Measurements from ENCODE around the gene SUPT3H. TPM values are rescaled to one million over a fixed set of nuclear protein-coding genes. Genes with fewer than 3 reads are reported as not detected.
A peak's percentile ranks its signal among the peaks of the same experiment; 100 is the strongest.
"Not testable (repeated sequence)": the region's sequence is repeated elsewhere in the genome, so short reads cannot be mapped to it uniquely, and the experiment has no call there.

The SUPT3H gene
- total and polyA plus RNA-seq, 5 donors from 2014 or later = 4.8 to 7.8 (median 5.7) TPM

DNA sequence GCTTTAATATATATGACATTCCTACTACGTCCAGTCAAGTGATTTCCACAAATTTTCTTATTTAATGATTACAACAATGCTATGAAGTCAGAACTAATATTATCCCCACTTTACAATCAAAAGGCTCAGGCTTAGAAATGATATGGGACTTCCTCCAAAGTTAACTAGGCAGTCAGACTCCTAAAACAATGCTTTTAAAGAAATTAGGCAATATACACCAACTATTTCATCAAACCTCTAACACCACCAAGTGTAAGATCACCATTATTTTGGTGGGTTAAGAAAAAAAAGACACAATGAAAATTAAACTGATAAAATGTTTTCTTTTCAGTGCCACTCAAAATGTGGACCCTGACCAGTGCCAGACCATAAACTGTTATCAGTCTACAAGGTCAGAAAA lies 305.7 kb downstream of the SUPT3H start:
- ATAC-seq (ENCODE audit: low read depth in 2 of 2) (no peak), DNase-seq (no peak)
- peaks cover 0 to 7% (median 3%) of the 10 kb centered on the region in 4 donors for H3K4me1 Mint-ChIP-seq
- Histone ChIP-seq H3K9me3 (ENCODE audit: control insufficient read depth in 2 of 2, low read length in 2 of 2) (no peaks in the 10 kb centered on the region), H3K27ac (ENCODE audit: insufficient read depth, low read length, poor library complexity, severe bottlenecking) (no peak overlapping the region), H3K36me3 (ENCODE audit: control insufficient read depth, insufficient read depth, low read length) (no peaks in the 10 kb centered on the region), H3K27me3 (ENCODE audit: control insufficient read depth, insufficient read depth, low read length) (no peaks in the 10 kb centered on the region), H3K4me1 (ENCODE audit: control insufficient read depth, insufficient read depth, low read length, poor library complexity, severe bottlenecking) (no peaks in the 10 kb centered on the region), H3K4me3 (ENCODE audit: low read depth, low read length) (no peak overlapping the region)
- no peaks in the 10 kb centered on the region for H3K27me3 Mint-ChIP-seq
- no peak overlapping the region for H3K4me3 Mint-ChIP-seq
- no peaks in the 10 kb centered on the region for H3K36me3 Mint-ChIP-seq
- H3K9me3 Mint-ChIP-seq = peaks cover 0 to 2% (median 0%) of the 10 kb centered on the region in 7 donors
- no peak overlapping the region for H3K27ac Mint-ChIP-seq

GRCh38 chr6:45069091-45069490 lies 308.6 kb downstream of the SUPT3H start:
- no peaks in the 10 kb centered on the region for H3K9me3 ChIP-seq (ENCODE audit: control insufficient read depth in 2 of 2, low read length in 2 of 2)
- ATAC-seq (ENCODE audit: low read depth in 2 of 2) = no peak
- Mint-ChIP-seq H3K36me3 (no peaks in the 10 kb centered on the region), H3K4me3 (no peak overlapping the region), H3K27ac (no peak overlapping the region), H3K9me3 (no peaks in the 10 kb centered on the region), H3K27me3 (no peaks in the 10 kb centered on the region), H3K4me1 (peaks cover 0 to 7% (median under 1%) of the 10 kb centered on the region in 4 donors)
- H3K27me3 ChIP-seq (ENCODE audit: control insufficient read depth, insufficient read depth, low read length) = no peaks in the 10 kb centered on the region
- H3K4me3 ChIP-seq (ENCODE audit: low read depth, low read length) = no peak overlapping the region
- no peak overlapping the region for H3K27ac ChIP-seq (ENCODE audit: insufficient read depth, low read length, poor library complexity, severe bottlenecking)
- no peaks in the 10 kb centered on the region for H3K4me1 ChIP-seq (ENCODE audit: control insufficient read depth, insufficient read depth, low read length, poor library complexity, severe bottlenecking)
- no peak for DNase-seq
- H3K36me3 ChIP-seq (ENCODE audit: control insufficient read depth, insufficient read depth, low read length) = no peaks in the 10 kb centered on the region

DNA sequence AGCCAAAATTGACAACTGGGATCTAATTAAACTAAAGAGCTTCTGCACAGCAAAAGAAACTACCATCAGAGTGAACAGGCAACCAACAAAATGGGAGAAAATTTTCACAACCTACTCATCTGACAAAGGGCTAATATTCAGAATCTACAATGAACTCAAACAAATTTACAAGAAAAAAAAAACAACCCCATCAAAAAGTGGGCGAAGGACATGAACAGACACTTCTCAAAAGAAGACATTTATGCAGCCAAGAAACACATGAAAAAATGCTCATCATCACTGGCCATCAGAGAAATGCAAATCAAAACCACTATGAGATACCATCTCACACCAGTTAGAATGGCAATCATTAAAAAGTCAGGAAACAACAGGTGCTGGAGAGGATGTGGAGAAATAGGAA lies 310.3 kb downstream of the SUPT3H start:
- not testable (repeated sequence) for H3K27ac Mint-ChIP-seq; H3K27me3 Mint-ChIP-seq; ATAC-seq (ENCODE audit: low read depth in 2 of 2); H3K9me3 Mint-ChIP-seq; H3K27me3 ChIP-seq (ENCODE audit: control insufficient read depth, insufficient read depth, low read length); H3K4me1 ChIP-seq (ENCODE audit: control insufficient read depth, insufficient read depth, low read length, poor library complexity, severe bottlenecking); H3K4me3 ChIP-seq (ENCODE audit: low read depth, low read length); H3K27ac ChIP-seq (ENCODE audit: insufficient read depth, low read length, poor library complexity, severe bottlenecking); H3K36me3 ChIP-seq (ENCODE audit: control insufficient read depth, insufficient read depth, low read length); DNase-seq; H3K36me3 Mint-ChIP-seq; H3K9me3 ChIP-seq (ENCODE audit: control insufficient read depth in 2 of 2, low read length in 2 of 2); H3K4me1 Mint-ChIP-seq; H3K4me3 Mint-ChIP-seq

DNA sequence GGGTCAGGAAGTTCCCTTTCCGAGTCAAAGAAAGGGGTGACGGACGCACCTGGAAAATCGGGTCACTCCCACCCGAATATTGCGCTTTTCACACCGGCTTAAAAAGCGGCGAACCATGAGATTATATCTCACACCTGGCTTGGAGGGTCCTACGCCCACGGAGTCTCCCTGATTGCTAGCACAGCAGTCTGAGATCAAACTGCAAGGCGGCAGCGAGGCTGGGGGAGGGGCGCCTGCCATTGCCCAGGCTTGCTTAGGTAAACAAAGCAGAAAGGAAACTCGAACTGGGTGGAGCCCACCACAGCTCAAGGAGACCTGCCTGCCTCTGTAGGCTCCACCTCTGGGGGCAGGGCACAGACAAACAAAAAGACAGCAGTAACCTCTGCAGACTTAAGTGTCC lies 315.1 kb downstream of the SUPT3H start:
- not testable (repeated sequence) for H3K4me3 ChIP-seq (ENCODE audit: low read depth, low read length); H3K9me3 ChIP-seq (ENCODE audit: control insufficient read depth in 2 of 2, low read length in 2 of 2); H3K4me1 ChIP-seq (ENCODE audit: control insufficient read depth, insufficient read depth, low read length, poor library complexity, severe bottlenecking); H3K27ac Mint-ChIP-seq; ATAC-seq (ENCODE audit: low read depth in 2 of 2); H3K36me3 Mint-ChIP-seq; H3K4me1 Mint-ChIP-seq; H3K27me3 ChIP-seq (ENCODE audit: control insufficient read depth, insufficient read depth, low read length); H3K36me3 ChIP-seq (ENCODE audit: control insufficient read depth, insufficient read depth, low read length); H3K27ac ChIP-seq (ENCODE audit: insufficient read depth, low read length, poor library complexity, severe bottlenecking); H3K9me3 Mint-ChIP-seq; H3K27me3 Mint-ChIP-seq
- peak in 2 of 3 donors; percentile 8 to 40 for DNase-seq
- H3K4me3 Mint-ChIP-seq = peak overlapping the region in 1 of 4 donors; percentile 21

DNA sequence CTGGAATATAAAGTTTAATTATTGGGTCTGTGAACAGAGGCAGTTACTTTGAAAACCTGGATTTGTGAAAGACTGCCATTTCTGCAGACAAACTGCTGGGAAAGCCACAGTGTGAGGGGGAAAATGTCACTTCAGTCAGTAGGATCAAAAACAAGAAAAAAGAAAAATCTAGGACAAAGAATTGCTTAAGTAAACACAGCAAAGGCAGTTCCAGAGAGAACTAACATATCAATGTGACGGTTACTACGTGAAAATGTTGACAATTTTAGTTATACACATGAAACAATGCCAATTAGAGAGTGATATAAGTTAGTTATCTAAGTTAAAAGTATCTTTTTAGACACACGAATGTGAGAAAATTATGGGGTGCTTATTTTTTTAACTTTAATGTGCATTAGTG lies 320.0 kb downstream of the SUPT3H start:
- no peak overlapping the region for H3K27ac Mint-ChIP-seq
- Histone ChIP-seq H3K4me1 (ENCODE audit: control insufficient read depth, insufficient read depth, low read length, poor library complexity, severe bottlenecking) (no peaks in the 10 kb centered on the region), H3K27ac (ENCODE audit: insufficient read depth, low read length, poor library complexity, severe bottlenecking) (no peak overlapping the region), H3K36me3 (ENCODE audit: control insufficient read depth, insufficient read depth, low read length) (no peaks in the 10 kb centered on the region), H3K27me3 (ENCODE audit: control insufficient read depth, insufficient read depth, low read length) (no peaks in the 10 kb centered on the region), H3K4me3 (ENCODE audit: low read depth, low read length) (no peak overlapping the region), H3K9me3 (ENCODE audit: control insufficient read depth in 2 of 2, low read length in 2 of 2) (no peaks in the 10 kb centered on the region)
- H3K4me3 Mint-ChIP-seq = no peak overlapping the region
- peaks cover 13% of the 10 kb centered on the region for H3K36me3 Mint-ChIP-seq
- peaks cover 0 to 13% (median 5%) of the 10 kb centered on the region in 7 donors for H3K9me3 Mint-ChIP-seq
- no peak for ATAC-seq (ENCODE audit: low read depth in 2 of 2)
- DNase-seq = no peak
- H3K27me3 Mint-ChIP-seq = no peaks in the 10 kb centered on the region
- peaks cover 0 to 6% (median 0%) of the 10 kb centered on the region in 4 donors for H3K4me1 Mint-ChIP-seq

DNA sequence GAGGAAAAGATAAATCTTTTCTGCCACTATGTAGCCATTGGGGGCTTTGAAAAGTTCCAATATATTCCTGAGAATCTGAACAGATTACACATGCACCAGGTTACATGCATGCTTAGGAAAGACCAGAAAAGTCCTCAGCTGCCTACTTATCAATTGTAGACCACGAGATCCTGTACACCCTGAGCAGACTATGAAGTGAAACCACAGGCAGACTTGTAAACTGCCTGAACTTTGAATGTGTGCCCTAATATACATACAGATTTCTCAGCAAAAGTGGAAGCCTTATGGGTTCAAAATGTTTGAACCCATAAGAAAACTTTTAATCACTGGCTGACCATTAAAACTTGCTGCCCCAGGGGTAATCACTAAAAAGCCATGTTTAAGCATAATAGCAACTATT lies 323.1 kb downstream of the SUPT3H start:
- Histone ChIP-seq H3K9me3 (ENCODE audit: control insufficient read depth in 2 of 2, low read length in 2 of 2) (no peaks in the 10 kb centered on the region), H3K36me3 (ENCODE audit: control insufficient read depth, insufficient read depth, low read length) (no peaks in the 10 kb centered on the region), H3K4me3 (ENCODE audit: low read depth, low read length) (no peak overlapping the region), H3K4me1 (ENCODE audit: control insufficient read depth, insufficient read depth, low read length, poor library complexity, severe bottlenecking) (no peaks in the 10 kb centered on the region), H3K27me3 (ENCODE audit: control insufficient read depth, insufficient read depth, low read length) (no peaks in the 10 kb centered on the region), H3K27ac (ENCODE audit: insufficient read depth, low read length, poor library complexity, severe bottlenecking) (no peak overlapping the region)
- Mint-ChIP-seq H3K27me3 (no peaks in the 10 kb centered on the region), H3K4me1 (peaks cover 2 to 12% (median 4%) of the 10 kb centered on the region in 4 donors), H3K27ac (no peak overlapping the region), H3K9me3 (peaks cover 0 to 7% (median 0%) of the 10 kb centered on the region in 7 donors), H3K4me3 (no peak overlapping the region), H3K36me3 (peaks cover 7% of the 10 kb centered on the region)
- ATAC-seq (ENCODE audit: low read depth in 2 of 2) (no peak), DNase-seq (peak in 1 of 3 donors; percentile 44)

DNA sequence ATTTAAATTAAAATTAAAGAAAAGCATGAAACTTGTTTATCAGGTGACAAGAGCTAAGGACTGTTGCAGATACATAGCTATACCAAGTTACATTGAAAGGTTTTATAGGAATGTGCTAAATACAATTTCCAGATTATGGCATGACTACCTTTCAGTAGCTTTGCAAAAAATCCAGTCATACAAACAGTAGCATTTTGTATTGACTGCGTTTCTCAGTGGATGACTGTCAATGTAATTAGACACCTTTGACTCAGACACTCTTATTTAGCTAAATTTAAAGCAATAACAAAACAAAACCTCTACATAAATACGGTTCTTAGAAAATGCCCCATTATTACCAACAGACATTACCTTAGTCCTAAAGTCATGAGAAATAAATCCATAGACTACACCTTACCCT lies 325.4 kb downstream of the SUPT3H start:
- no peaks in the 10 kb centered on the region for H3K27me3 ChIP-seq (ENCODE audit: control insufficient read depth, insufficient read depth, low read length)
- no peaks in the 10 kb centered on the region for H3K4me1 ChIP-seq (ENCODE audit: control insufficient read depth, insufficient read depth, low read length, poor library complexity, severe bottlenecking)
- H3K27ac ChIP-seq (ENCODE audit: insufficient read depth, low read length, poor library complexity, severe bottlenecking) = no peak overlapping the region
- Mint-ChIP-seq H3K4me1 (peaks cover 10 to 18% (median 12%) of the 10 kb centered on the region in 4 donors), H3K36me3 (peaks cover 7% of the 10 kb centered on the region), H3K4me3 (no peak overlapping the region), H3K27ac (no peak overlapping the region), H3K9me3 (peaks cover 0 to 3% (median 0%) of the 10 kb centered on the region in 7 donors), H3K27me3 (no peaks in the 10 kb centered on the region)
- ATAC-seq (ENCODE audit: low read depth in 2 of 2) (no peak), DNase-seq (no peak)
- H3K4me3 ChIP-seq (ENCODE audit: low read depth, low read length) = no peak overlapping the region
- H3K9me3 ChIP-seq (ENCODE audit: control insufficient read depth in 2 of 2, low read length in 2 of 2) = no peaks in the 10 kb centered on the region
- no peaks in the 10 kb centered on the region for H3K36me3 ChIP-seq (ENCODE audit: control insufficient read depth, insufficient read depth, low read length)

- Mint-ChIP-seq H3K27me3 (no peaks in the 10 kb centered on the region), H3K27ac (peak overlapping the region in 1 of 3 donors; percentile 44), H3K36me3 (no peaks in the 10 kb centered on the region), H3K4me1 (peaks cover 10 to 31% (median 11%) of the 10 kb centered on the region in 4 donors), H3K4me3 (no peak overlapping the region), H3K9me3 (no peaks in the 10 kb centered on the region)
- Histone ChIP-seq H3K27ac (ENCODE audit: insufficient read depth, low read length, poor library complexity, severe bottlenecking) (no peak overlapping the region), H3K27me3 (ENCODE audit: control insufficient read depth, insufficient read depth, low read length) (no peaks in the 10 kb centered on the region), H3K36me3 (ENCODE audit: control insufficient read depth, insufficient read depth, low read length) (no peaks in the 10 kb centered on the region), H3K4me3 (ENCODE audit: low read depth, low read length) (no peak overlapping the region), H3K4me1 (ENCODE audit: control insufficient read depth, insufficient read depth, low read length, poor library complexity, severe bottlenecking) (no peaks in the 10 kb centered on the region), H3K9me3 (ENCODE audit: control insufficient read depth in 2 of 2, low read length in 2 of 2) (no peaks in the 10 kb centered on the region)
- no peak for ATAC-seq (ENCODE audit: low read depth in 2 of 2)
- peak in 1 of 3 donors; percentile 24 for DNase-seq
Observed at GRCh38 chr6:45049188-45049843, 328.4 kb downstream of the SUPT3H start.

All from CD4-positive, CD25-positive, alpha-beta regulatory T cell (primary cell).